Right lobe of liver (tissue), 4 donors: ENCODE data around the gene SH2B2.

Experiments used
- CTCF ChIP-seq, 4 donors: fragments of 200-600 bp in 3 of 4; fragments of 450-650 bp in 1 of 4; IDR thresholded peaks; one replicate each; pipeline versions ENCODE4 v1.5.1 to v1.8.0; 2016 to 2022; ENCODE audit warnings: antibody characterized with exemption in 4 of 4, mild to moderate bottlenecking in 2 of 4
- POLR2A ChIP-seq: fragments of 450-650 bp; IDR thresholded peaks from one replicate; pipeline ENCODE4 v1.6.1; 2017; ENCODE audit warnings: antibody characterized with exemption, mild to moderate bottlenecking
- donor health status: DM: no; HTN: no; CAD: no.
- donor health status: DM: no; HTN: no; CAD: no.
- donor health status: DM: no; HTN: yes; CAD: no.

DNA sequence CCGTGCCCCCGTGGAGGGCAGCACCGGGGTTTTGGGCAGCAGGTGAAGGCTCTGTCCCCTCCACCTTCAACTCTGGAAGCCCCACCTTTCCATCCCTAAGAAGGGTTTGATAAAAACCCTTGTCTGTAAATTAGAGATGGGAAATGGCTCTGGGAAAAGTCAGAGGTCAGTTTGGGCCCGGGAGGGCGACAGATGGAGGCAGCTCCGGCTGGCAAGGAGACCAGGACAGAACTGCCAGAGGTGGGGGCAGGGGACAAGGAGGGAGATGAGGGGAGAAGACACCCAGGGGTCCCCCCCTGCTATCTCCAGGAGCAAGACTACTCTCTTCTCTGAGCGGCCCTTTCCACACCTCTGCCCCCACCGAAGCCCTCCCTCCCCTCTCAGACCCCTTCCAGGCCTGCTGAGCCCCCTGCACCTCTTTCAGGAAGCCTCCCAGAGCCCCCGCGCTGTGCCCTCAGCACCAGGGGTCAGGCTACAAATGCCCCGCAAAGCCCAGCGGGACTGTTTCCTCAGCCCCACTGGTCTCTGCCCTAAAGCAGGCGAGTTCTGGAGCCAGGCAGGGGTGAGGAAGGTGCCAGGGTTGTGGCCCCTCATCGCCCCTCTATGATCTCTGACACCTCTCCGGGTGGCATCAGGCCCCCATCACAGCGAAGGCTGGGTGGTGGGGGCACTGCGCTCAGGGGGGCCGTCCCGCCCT, 980 bp upstream of the SH2B2 start:
- TF ChIP-seq CTCF (IDR thresholded peaks at IDR 0.05): no peak
- TF ChIP-seq POLR2A: no peak
